HUES6 (cell line): Measurements from ENCODE around the gene KCNJ1.

Source experiments
- H3K27ac ChIP-seq: 2 replicates; pipeline ENCODE4 v1.7.0; 2013; ENCODE audit warnings: low read depth, mild to moderate bottlenecking, low read length, inconsistent platforms
- H3K27me3 ChIP-seq: 2 replicates; pipeline ENCODE4 v1.6.1; 2013; ENCODE audit warnings: low read length; ENCODE audit not compliant: control insufficient read depth, insufficient read depth
- H3K36me3 ChIP-seq: 2 replicates; pipeline ENCODE4 v1.6.1; 2013; ENCODE audit warnings: low read length; ENCODE audit not compliant: control insufficient read depth, insufficient read depth
- H3K4me1 ChIP-seq: 2 replicates; pipeline ENCODE4 v1.6.1; 2013; ENCODE audit warnings: low read length; ENCODE audit not compliant: control insufficient read depth, insufficient read depth
- H3K4me3 ChIP-seq: 2 replicates; pipeline ENCODE4 v1.5.1; 2013; ENCODE audit warnings: low read depth, low read length
- H3K9ac ChIP-seq: one replicate; pipeline ENCODE4 v1.6.1; 2013; ENCODE audit warnings: mild to moderate bottlenecking, low read length
- H3K9me3 ChIP-seq: 2 replicates; pipeline ENCODE4 v1.6.1; 2013; ENCODE audit warnings: low read depth, low read length; ENCODE audit not compliant: control insufficient read depth, insufficient read depth

The KCNJ1 gene

GRCh38 chr11:128860571-128861361, 6.3 kb downstream of the KCNJ1 start:
- H3K36me3 ChIP-seq: no peaks in the 10 kb centered on the region
- H3K4me3 ChIP-seq: no peak overlapping the region
- peaks cover 17% of the 10 kb centered on the region for H3K4me1 ChIP-seq
- H3K9ac ChIP-seq: no peak overlapping the region
- no peaks in the 10 kb centered on the region for H3K9me3 ChIP-seq
- H3K27ac ChIP-seq: no peak overlapping the region
- peaks cover 25% of the 10 kb centered on the region for H3K27me3 ChIP-seq

DNA sequence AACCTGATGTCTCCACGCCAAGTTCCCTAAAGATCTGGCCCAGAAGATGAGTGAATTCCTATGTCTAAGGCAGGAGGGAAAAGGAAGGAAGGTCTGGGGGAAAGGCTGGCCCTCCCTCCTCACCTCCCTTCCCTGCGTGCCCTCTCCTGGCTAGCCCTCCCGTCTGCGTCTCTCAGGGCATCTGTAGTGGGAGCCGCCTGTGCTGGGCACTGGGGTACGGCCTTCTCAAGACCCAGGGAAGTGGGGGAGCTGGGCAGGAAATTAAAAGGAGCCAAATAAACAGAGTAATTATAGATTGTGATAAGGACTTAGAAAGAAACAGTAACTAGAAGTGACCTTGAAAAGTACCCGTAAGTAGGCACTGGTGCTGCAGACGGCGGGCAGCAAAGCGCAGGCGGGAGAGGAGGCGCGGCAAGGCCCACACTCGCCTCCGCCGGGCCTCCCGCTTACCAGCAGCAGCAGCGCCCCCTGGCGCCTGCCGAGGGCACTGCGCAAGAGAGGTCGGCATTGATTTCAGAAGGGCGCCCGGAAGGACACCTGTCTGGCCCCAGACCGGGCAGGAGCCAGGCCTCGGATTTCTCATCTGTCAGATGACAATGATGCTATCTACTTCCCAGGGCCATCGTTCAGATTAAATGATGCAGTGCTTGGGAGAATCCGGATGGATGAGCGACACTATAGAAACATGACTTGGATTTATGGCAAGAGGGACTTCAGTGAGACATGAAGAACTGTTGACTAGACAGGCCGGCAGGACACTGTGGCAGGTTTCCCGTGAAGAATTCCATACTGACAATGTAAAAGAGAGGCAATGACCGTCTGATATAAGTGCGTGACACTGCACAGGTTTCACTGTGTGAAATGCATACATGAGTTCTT, 7.3 kb downstream of the KCNJ1 start:
- Histone ChIP-seq H3K27ac (no peak overlapping the region), H3K4me3 (no peak overlapping the region), H3K36me3 (no peaks in the 10 kb centered on the region), H3K4me1 (peaks cover 17% of the 10 kb centered on the region), H3K9me3 (no peaks in the 10 kb centered on the region), H3K27me3 (peaks cover 25% of the 10 kb centered on the region), H3K9ac (no peak overlapping the region)

DNA sequence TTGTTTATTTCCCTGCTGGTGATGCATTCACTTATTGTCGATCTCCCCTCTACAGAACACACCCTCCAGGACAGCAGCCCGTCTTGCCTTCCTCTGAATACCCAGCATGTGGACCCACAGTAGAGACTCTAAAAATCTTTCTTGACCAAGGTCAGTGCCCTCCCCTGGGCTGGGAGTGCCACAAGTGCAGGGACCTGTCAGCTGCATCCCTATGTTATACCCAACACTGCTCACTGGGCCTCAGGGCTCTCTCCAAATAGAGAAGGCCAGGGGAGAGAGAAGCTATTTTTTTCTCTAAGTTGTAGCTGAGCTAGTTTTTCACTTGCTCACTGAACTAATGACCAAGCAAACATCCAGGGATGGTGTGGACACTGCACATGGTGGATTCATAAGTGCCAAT, 9.8 kb downstream of the KCNJ1 start:
- Histone ChIP-seq H3K9me3 (no peaks in the 10 kb centered on the region), H3K36me3 (no peaks in the 10 kb centered on the region), H3K4me3 (no peak overlapping the region), H3K4me1 (peaks cover 4% of the 10 kb centered on the region; the same call in 1 of the 2 replicates), H3K27ac (no peak overlapping the region), H3K9ac (no peak overlapping the region), H3K27me3 (peaks cover 25% of the 10 kb centered on the region)

DNA sequence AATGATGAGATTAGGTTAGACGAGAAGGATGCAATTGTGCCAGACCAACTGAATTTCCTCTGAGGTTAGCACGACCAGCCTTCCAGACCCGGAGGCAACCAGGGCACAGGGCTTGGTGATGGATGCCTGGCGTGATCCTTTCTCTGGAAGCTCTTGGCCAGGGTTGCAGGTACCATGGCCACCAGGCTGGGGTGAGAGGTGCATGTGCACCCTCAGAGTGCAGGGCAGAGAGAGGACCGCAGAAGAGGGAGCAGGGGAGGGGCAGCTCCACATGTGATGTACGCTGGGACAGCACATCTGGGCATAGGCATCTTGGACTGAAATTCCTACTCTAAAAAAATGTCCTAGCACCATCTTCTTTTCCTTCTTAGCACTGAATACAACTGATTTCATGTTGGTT, 10.9 kb downstream of the KCNJ1 start:
- no peak overlapping the region for H3K4me3 ChIP-seq
- H3K4me1 ChIP-seq: peaks cover 4% of the 10 kb centered on the region; the same call in 1 of the 2 replicates
- no peaks in the 10 kb centered on the region for H3K36me3 ChIP-seq
- peaks cover 25% of the 10 kb centered on the region for H3K27me3 ChIP-seq
- no peak overlapping the region for H3K27ac ChIP-seq
- no peak overlapping the region for H3K9ac ChIP-seq
- H3K9me3 ChIP-seq: no peaks in the 10 kb centered on the region

DNA sequence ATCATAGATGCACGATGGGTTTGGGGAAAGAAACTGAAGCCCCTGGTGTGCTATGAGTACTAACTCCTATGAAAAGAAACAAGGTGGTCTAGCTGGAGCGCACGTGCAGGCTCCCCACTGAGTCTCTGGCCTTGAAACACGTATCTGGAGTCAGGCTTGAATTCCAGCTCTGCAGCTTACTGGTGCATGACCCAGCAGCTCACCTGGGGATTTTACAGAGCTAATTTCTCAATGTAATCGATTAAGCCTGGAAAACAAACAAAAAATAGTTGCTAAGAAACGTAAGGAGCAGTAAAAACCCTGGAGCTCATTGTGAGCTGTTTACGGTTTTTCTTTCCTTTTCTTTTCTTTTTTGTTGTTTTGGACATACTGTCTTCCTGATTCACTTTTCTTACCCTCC, 12.3 kb downstream of the KCNJ1 start:
- Histone ChIP-seq H3K27ac (no peak overlapping the region), H3K4me3 (no peak overlapping the region), H3K9me3 (no peaks in the 10 kb centered on the region), H3K4me1 (peaks cover 4% of the 10 kb centered on the region; the same call in 1 of the 2 replicates), H3K9ac (no peak overlapping the region), H3K27me3 (peaks cover 25% of the 10 kb centered on the region), H3K36me3 (no peaks in the 10 kb centered on the region)

DNA sequence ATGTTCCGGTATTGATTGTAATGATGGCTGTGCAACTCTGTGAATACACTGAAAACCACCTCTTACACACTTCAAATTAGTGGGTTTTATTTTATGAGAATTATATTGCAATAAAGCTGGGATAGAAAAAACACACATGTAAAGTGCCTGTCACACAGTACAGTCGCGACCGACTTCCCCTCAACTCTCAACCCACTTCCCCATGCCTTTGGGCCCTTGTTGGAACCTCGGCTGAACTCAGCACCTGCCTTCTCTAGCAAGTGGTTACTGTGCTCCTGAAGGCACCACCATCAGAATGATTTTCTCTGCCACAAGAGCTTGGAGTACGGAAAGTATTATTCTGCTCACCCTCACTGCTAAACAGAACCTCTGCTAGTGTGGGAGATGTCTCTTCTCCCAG, 13.5 kb downstream of the KCNJ1 start:
- Histone ChIP-seq H3K9ac (no peak overlapping the region), H3K9me3 (no peaks in the 10 kb centered on the region), H3K27ac (no peak overlapping the region), H3K4me3 (no peak overlapping the region), H3K27me3 (peaks cover 13% of the 10 kb centered on the region), H3K36me3 (no peaks in the 10 kb centered on the region), H3K4me1 (no peaks in the 10 kb centered on the region)

GRCh38 chr11:128852327-128853023, 14.6 kb downstream of the KCNJ1 start:
- no peaks in the 10 kb centered on the region for H3K9me3 ChIP-seq
- H3K9ac ChIP-seq: no peak overlapping the region
- no peaks in the 10 kb centered on the region for H3K4me1 ChIP-seq
- no peak overlapping the region for H3K4me3 ChIP-seq
- H3K27ac ChIP-seq: no peak overlapping the region
- H3K27me3 ChIP-seq: peaks cover 7% of the 10 kb centered on the region; the same call in 1 of the 2 replicates
- H3K36me3 ChIP-seq: no peaks in the 10 kb centered on the region

DNA sequence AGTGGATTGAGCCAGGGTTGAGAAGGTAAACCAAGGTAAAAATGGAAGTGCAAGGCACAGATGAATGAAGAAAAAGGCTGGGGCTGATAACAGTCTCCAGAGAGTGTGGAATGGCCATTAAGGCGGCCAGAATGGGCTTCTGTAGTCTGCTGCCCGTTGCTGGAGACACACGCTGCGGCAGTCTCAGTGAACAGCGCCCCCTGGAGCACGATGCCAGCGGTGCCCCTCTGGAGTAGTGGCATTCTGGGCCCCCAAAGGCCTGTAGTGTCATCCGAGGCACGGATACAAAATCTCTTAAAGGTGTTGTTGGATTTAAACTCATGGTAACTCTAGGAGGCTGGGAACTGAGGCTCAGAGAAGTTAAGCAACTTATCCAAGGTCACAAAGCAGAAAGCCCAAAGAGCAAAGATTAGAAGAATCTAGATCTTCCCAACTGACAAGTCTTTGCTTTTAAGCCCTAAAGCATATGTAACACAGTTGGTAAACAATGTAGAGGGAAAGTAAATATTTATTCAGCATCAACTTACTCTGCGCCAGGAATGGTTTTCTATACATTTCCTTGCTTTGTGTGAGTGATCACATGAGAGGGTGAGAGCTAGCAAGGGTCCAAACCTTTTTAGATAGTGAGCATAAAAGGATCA, 18.2 kb downstream of the KCNJ1 start:
- no peak overlapping the region for H3K4me3 ChIP-seq
- H3K27me3 ChIP-seq: no peaks in the 10 kb centered on the region
- no peak overlapping the region for H3K27ac ChIP-seq
- no peak overlapping the region for H3K9ac ChIP-seq
- no peaks in the 10 kb centered on the region for H3K4me1 ChIP-seq
- H3K36me3 ChIP-seq: no peaks in the 10 kb centered on the region
- H3K9me3 ChIP-seq: no peaks in the 10 kb centered on the region

DNA sequence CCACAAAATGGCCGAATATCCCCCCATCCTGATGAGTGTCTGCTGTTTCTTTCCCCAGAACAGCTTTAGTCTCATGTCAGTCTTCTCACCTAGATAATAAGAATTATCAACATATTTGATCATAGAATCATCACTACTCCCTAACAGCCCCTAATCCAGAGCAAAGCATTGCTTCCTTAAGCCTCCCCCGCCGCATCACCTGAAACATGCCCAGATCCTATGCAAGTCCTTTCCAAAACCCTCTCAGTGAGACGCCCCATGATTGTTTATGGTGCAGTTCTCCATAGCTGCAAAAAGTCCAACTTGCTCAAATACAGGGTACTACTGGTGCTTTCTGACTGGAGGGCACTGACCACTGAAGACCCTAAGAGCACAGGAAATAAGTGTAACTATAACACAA, 20.1 kb downstream of the KCNJ1 start:
- Histone ChIP-seq H3K9me3 (no peaks in the 10 kb centered on the region), H3K4me3 (no peak overlapping the region), H3K27ac (no peak overlapping the region), H3K27me3 (no peaks in the 10 kb centered on the region), H3K36me3 (no peaks in the 10 kb centered on the region), H3K9ac (no peak overlapping the region), H3K4me1 (no peaks in the 10 kb centered on the region)

GRCh38 chr11:128845334-128845780, 21.7 kb downstream of the KCNJ1 start:
- Histone ChIP-seq H3K27ac (no peak overlapping the region), H3K27me3 (no peaks in the 10 kb centered on the region), H3K4me3 (no peak overlapping the region), H3K4me1 (no peaks in the 10 kb centered on the region), H3K36me3 (no peaks in the 10 kb centered on the region), H3K9ac (no peak overlapping the region), H3K9me3 (no peaks in the 10 kb centered on the region)
